SK-N-MC (cell line): ENCODE results near the gene CCT7.
A peak's percentile ranks its signal among the peaks of the same experiment; 100 is the strongest.

Source experiments
- DNase-seq: peaks from one replicate; pipeline ENCODE4 v3.0.0-alpha.2; 2011; ENCODE audit warnings: low read depth, low spot score
- H3K27ac ChIP-seq: fragments of 200-600 bp; sonication (generic); 2 replicates; pipeline ENCODE4 v1.5.1; 2016; ENCODE audit warnings: mixed run types
- H3K36me3 ChIP-seq: fragments of 200-600 bp; sonication (generic); 2 replicates; pipeline ENCODE4 v1.6.1; 2017; ENCODE audit warnings: antibody characterized with exemption, low read length, mixed read lengths; ENCODE audit not compliant: insufficient read depth
- H3K4me3 ChIP-seq: fragments of 200-600 bp; sonication (generic); 2 replicates; pipeline ENCODE4 v1.5.1; 2016
- H3K9ac ChIP-seq: fragments of 200-600 bp; sonication (generic); 2 replicates; pipeline ENCODE4 v1.8.0; 2017; ENCODE audit warnings: mixed run types, mixed read lengths; ENCODE audit not compliant: insufficient read length
- H3K9me3 ChIP-seq: fragments of 200-600 bp; sonication (generic); 2 replicates; pipeline ENCODE4 v1.6.1; 2017; ENCODE audit warnings: low read depth, mild to moderate bottlenecking, antibody characterized with exemption, low read length, moderate library complexity, mixed read lengths
- EZH2 ChIP-seq: fragments of 200-600 bp; sonication (generic); IDR thresholded peaks from one replicate; pipeline ENCODE4 v1.6.1; 2017; ENCODE audit warnings: antibody characterized with exemption
- FOXP2 ChIP-seq: optimal IDR thresholded peaks from 2 replicates; pipeline ENCODE3; 2011; ENCODE audit warnings: mild to moderate bottlenecking, moderate library complexity; ENCODE audit not compliant: insufficient read depth; ENCODE audit errors: extremely low read length, control extremely low read depth
- POLR2AphosphoS5 ChIP-seq: IDR thresholded peaks from 2 replicates; pipeline ENCODE4 v1.6.1; 2012; ENCODE audit warnings: mild to moderate bottlenecking, low read depth, low read length, borderline replicate concordance

Gene CCT7

DNA sequence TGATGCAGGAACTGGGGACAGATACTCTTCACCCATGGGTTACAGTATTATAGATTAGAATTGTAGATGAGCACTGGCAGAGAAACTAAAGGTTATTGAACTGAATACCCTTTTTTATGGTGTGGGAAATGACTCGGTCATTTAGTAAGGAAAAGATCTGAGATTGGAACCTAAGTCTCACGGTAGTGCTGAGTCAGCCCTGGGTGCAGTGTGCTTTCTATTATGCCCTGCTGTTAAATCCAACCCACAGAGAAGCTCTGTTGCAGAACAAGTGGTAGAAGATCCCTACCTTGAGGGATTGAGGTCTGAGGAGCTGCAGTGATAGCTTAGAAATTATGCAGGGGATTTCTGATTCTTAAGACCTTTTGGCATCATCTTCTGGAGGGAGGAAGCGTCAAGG lies 12.7 kb downstream of the CCT7 start:
- peak overlapping the region; percentile 29 for H3K9ac ChIP-seq
- H3K4me3 ChIP-seq: no peak overlapping the region
- TF ChIP-seq FOXP2: no peak
- no peak for TF ChIP-seq EZH2
- no peak for TF ChIP-seq POLR2AphosphoS5
- H3K9me3 ChIP-seq: no peaks in the 10 kb centered on the region
- peak overlapping the region; percentile 35; the same call in 1 of the 2 replicates for H3K27ac ChIP-seq
- no peak for DNase-seq
- H3K36me3 ChIP-seq: peaks cover 97% of the 10 kb centered on the region

- Histone ChIP-seq H3K27ac (no peak overlapping the region), H3K9ac (no peak overlapping the region), H3K4me3 (no peak overlapping the region), H3K9me3 (no peaks in the 10 kb centered on the region), H3K36me3 (peaks cover 98% of the 10 kb centered on the region)
- no peak for TF ChIP-seq POLR2AphosphoS5
- no peak for TF ChIP-seq FOXP2
- TF ChIP-seq EZH2: no peak
- DNase-seq: no peak
Observed at GRCh38 chr2:73249636-73250035, 15.5 kb downstream of the CCT7 start.

GRCh38 chr2:73250872-73251846 lies 17.1 kb downstream of the CCT7 start:
- Histone ChIP-seq H3K9me3 (no peaks in the 10 kb centered on the region), H3K4me3 (no peak overlapping the region), H3K9ac (no peak overlapping the region), H3K36me3 (peaks cover 87% of the 10 kb centered on the region), H3K27ac (no peak overlapping the region)
- DNase-seq: no peak
- TF ChIP-seq EZH2: no peak
- no peak for TF ChIP-seq POLR2AphosphoS5

GRCh38 chr2:73252238-73253027 lies 18.3 kb downstream of the CCT7 start:
- no peaks in the 10 kb centered on the region for H3K9me3 ChIP-seq
- TF ChIP-seq FOXP2: no peak
- TF ChIP-seq POLR2AphosphoS5: no peak; the same call in 1 of the 2 replicates
- TF ChIP-seq EZH2: no peak
- H3K27ac ChIP-seq: 0 out of 2 replicates have a peak overlapping the region, but pooled peaks have one; percentile 60
- DNase-seq: no peak
- H3K4me3 ChIP-seq: no peak overlapping the region
- peaks cover 74% of the 10 kb centered on the region for H3K36me3 ChIP-seq
- no peak overlapping the region for H3K9ac ChIP-seq

DNA sequence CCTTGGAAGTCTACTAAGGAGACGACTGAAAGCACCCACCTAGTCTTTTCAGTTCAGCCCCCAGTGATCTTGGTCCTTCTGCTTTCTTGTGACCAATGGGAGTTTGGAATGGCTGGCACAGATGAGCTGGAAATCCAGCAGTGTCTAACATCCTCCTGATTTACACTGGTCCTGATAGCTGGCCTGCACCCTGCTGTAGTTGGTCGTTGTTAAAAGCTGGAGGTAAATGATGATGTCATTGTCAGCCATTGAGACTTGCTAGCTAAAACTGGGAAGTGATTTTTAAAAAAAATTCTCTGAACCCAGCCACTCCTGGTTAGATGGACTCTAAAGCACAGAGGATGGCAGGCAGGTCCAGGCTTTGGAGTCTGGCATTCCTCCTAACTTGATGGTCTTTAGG lies 19.3 kb downstream of the CCT7 start:
- DNase-seq: no peak
- no peak overlapping the region for H3K9ac ChIP-seq
- H3K9me3 ChIP-seq: no peaks in the 10 kb centered on the region
- H3K27ac ChIP-seq: peak overlapping the region; percentile 60
- peaks cover 64% of the 10 kb centered on the region for H3K36me3 ChIP-seq
- TF ChIP-seq EZH2: no peak
- no peak overlapping the region for H3K4me3 ChIP-seq

- DNase-seq: no peak
Observed at GRCh38 chr2:73253901-73254300, 19.8 kb downstream of the CCT7 start.

GRCh38 chr2:73254343-73255006 lies 20.4 kb downstream of the CCT7 start:
- Histone ChIP-seq H3K36me3 (peaks cover 54% of the 10 kb centered on the region), H3K27ac (peak overlapping the region; percentile 60), H3K4me3 (no peak overlapping the region), H3K9me3 (no peaks in the 10 kb centered on the region), H3K9ac (no peak overlapping the region)
- TF ChIP-seq POLR2AphosphoS5: no peak; the same call in 1 of the 2 replicates
- no peak for DNase-seq

More at GRCh38 chr2:73253901-73254300, 19.8 kb downstream of the CCT7 start:
- peak overlapping the region; percentile 60 for H3K27ac ChIP-seq
- H3K9me3 ChIP-seq: no peaks in the 10 kb centered on the region
- no peak overlapping the region for H3K4me3 ChIP-seq
- H3K9ac ChIP-seq: no peak overlapping the region
- no peak for TF ChIP-seq FOXP2
- TF ChIP-seq EZH2: no peak
- TF ChIP-seq POLR2AphosphoS5: no peak; the same call in 1 of the 2 replicates
- peaks cover 59% of the 10 kb centered on the region for H3K36me3 ChIP-seq

GRCh38 chr2:73255007-73255644 lies 21.0 kb downstream of the CCT7 start:
- Histone ChIP-seq H3K9ac (no peak overlapping the region), H3K9me3 (no peaks in the 10 kb centered on the region), H3K4me3 (no peak overlapping the region), H3K36me3 (peaks cover 47% of the 10 kb centered on the region), H3K27ac (no peak overlapping the region)
- no peak for DNase-seq
- TF ChIP-seq POLR2AphosphoS5 (0 out of 2 replicates have a peak, but pooled peaks have one; percentile 23), EZH2 (no peak)
